G401.6 (cell line): ENCODE results near the gene FBXO7.
A peak's percentile ranks its signal among the peaks of the same experiment; 100 is the strongest.
"Not testable (repeated sequence)": the region's sequence is repeated elsewhere in the genome, so short reads cannot be mapped to it uniquely, and the experiment has no call there.

Experiments
- FAIRE-seq: peaks from 2 replicates; lab custom pipeline; 2012; peaks lifted over from hg19 to GRCh38; lab: Jason Lieb, UNC

FBXO7 gene

DNA sequence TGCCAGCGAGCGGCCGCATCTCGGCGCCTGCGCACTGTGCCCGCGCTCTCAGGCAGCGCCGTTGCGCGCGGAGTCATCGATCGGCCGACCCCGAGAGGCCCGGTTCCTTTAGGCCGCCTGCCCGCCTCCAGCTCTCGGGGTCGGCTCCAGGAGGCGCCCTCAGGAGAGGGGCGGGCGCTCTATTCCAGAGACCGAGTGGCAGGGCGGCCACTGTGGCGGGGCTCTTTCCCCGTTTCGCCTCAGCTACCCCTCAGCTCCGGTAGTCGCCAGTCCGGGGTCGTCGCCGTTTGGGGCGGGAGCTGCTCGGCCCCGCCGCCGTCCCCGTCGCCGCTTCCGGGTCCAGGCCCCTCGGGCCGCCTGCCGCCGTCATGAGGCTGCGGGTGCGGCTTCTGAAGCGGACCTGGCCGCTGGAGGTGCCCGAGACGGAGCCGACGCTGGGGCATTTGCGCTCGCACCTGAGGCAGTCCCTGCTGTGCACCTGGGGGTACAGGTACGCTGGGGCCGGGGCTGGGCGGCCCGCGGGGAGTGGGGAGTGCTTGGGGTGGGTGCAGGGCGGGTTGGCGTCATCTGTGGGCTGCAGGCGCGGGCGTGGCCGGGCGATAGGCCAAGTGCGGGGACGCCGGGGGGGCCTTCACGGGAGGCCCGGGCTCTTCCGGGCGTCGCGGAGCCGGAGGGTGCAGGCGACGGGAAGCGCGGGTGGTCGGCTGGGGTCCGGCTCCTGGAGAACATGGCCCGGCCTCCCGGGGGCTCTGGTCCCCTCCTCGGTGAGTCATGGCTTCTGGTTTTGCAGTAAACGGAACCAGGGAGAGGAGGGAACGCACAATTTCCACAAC is at the start of gene FBXO7:
Gene FBXO7, plus strand, starts transcription at position 177 of the 833 bp plus-strand sequence. Its CDS starts 192 bp downstream, at position 369.
- no peak for FAIRE-seq

GRCh38 chr22:32426881-32427280 is 47.7 kb upstream of the FBXO7 start:
- FAIRE-seq, result no peak

- FAIRE-seq, result peak; percentile 90
Measured at GRCh38 chr22:32430352-32430751, 44.3 kb upstream of the FBXO7 start.

DNA sequence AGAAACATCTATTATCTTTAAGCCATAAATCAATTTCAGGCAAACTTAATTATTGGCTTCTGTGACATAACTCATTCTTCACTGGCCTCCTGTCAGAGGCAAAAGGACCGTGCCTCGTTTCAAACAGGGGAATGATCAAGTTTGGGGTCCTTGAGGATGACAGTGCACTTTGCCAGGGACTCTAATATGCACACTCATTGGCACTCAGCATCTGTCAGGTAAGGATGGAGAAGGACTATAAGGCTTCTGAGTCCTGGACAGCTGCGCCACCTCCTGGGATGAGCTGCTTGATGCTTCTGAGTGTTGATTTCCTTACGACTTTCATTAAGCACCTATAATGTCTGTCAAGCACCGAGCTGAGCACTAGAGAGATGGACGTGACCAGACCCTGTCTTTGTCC is 30.5 kb upstream of the FBXO7 start:
- no peak for FAIRE-seq

DNA sequence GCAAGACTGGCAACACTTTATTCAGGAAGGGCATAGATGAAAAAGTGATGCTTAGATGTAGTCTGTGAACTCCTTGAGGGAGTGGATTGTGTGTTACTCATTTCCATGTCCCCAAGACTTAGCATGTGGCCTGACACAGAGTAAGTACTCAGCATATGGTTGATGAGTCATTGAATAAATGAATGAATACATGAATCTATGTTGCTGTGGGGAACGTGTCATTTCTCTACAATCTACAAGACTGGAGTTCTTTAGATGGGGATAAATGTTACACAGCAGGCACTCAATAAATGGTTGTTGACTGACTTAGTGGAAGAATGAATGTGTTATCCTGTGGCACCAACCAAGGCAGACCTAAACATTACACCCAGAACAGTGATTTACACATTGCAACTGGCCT is 28.3 kb upstream of the FBXO7 start:
- no peak for FAIRE-seq

DNA sequence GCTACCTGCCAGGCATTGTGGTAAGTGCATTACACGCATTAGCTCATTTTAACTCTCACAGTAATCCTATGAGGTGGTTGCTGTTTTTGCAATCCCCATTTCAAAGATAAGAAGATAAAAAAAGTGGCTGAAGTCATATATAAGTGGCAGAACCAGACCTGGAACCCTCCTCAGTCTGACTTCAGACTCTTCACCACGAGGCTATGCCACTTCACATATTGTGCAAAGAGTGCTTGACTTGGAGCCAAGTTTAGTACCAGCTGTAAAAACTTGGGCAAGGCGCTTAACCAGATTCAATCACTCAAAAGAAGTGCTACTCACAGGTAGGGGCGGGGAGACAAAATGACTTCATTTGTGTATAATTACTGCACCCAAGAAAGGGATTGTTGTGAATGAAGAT is 25.6 kb upstream of the FBXO7 start:
- FAIRE-seq, result no peak

- FAIRE-seq, result no peak
Measured at GRCh38 chr22:32457031-32457430, 17.6 kb upstream of the FBXO7 start.

GRCh38 chr22:32462452-32462851 is 12.2 kb upstream of the FBXO7 start:
- no peak for FAIRE-seq

DNA sequence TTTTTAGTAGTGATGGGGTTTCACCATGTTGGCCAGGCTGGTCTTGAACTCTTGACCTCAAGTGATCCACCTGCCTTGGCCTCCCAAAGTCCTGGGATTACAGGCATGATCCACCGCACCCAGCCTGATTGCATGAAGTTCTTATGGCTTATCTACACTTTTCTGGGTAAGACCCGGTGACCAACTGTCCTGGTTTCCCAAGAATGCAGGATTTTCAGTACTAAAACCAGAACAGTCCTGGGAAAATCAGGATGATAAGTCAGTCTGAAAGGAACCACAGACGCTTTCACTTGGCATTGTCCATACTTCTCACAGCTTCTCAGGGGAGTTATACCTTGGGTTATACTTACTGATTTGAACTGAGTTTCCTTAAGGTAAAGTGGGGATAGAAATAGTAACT is 8.9 kb upstream of the FBXO7 start:
- no peak for FAIRE-seq

DNA sequence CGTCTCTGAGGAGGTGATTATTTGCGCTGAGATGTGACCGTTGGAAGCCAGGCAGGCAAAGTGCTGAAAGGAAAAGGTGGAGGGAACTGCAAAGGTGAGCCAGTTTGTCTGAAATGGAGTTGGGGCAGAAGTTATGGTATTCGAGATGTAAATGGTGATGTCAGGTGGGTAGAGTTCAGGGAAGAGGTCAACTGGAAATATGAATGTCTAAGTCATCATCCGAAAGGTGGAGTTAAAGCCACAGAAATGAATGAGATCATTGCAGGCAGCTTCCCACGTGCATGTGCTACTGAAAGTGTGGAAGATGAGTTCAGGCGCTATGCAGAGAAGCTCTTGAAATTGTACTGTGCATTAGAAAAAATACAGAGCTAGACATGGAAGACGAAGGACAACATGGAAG is 8.1 kb upstream of the FBXO7 start:
- no peak for FAIRE-seq

GRCh38 chr22:32469799-32470212 is 4.8 kb upstream of the FBXO7 start:
- no peak for FAIRE-seq

DNA sequence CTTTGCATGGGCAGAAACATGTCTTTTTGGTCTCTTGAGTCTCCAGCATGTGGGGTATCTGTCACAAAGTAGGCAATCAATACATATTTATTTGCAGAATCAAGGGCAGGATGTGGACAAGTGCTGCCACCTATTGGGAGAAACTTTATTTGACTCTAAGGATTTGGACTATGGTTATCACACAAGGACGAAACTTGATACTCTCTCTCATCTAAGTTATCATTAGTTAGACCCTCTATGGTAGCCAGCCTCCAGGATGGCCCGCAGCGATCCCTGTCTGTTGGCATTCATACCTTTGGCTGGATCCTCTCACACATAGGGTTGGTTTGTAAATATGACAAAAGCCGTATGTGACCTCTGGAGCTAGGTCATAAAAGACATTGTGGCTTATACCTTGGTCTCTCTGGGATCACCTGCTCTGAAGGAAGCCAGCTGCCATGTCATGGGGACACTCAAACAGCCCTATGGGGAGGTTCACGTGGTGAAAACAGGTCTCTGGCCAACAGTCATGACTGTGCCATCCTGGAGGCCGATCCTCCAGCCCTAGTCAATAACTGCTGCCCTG is 1.1 kb upstream of the FBXO7 start:
- peak; percentile 64 for FAIRE-seq

GRCh38 chr22:32475468-32476010 is 928 bp downstream of the FBXO7 start:
- no peak for FAIRE-seq

- FAIRE-seq, result no peak
Measured at GRCh38 chr22:32476281-32477195, 1.9 kb downstream of the FBXO7 start.

- FAIRE-seq, result no peak
Measured at GRCh38 chr22:32477596-32477995, 3.0 kb downstream of the FBXO7 start.

DNA sequence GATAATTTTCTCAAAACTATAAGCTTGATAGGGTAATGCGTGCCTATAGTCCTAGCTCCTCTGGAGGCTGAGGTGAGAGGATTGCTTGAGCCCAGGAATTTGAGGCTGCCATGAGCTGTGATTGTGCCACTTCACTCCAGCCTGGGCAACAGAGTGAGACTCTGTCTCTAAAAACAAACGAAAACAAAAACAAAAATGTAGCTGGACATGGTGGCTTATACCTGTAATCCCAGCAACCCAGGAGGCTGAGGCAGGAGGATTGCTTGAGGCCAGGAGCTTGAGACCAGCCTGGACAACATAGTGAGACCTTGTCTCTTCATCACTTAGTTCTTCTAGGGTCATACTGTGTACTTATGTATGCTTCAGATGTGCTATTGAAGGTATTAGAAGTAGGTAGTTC is 3.9 kb downstream of the FBXO7 start:
- FAIRE-seq, result not testable (repeated sequence)

DNA sequence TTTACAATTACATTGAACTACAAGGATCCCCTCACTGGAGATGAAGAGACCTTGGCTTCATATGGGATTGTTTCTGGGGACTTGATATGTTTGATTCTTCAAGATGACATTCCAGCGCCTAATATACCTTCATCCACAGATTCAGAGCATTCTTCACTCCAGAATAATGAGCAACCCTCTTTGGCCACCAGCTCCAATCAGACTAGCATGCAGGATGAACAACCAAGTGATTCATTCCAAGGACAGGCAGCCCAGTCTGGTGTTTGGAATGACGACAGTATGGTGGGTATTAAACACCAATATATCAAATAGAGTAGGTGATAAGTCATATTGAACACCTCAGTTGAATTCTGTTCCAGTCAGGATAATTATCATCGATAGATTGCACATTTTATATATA is 4.4 kb downstream of the FBXO7 start:
- FAIRE-seq, result no peak

DNA sequence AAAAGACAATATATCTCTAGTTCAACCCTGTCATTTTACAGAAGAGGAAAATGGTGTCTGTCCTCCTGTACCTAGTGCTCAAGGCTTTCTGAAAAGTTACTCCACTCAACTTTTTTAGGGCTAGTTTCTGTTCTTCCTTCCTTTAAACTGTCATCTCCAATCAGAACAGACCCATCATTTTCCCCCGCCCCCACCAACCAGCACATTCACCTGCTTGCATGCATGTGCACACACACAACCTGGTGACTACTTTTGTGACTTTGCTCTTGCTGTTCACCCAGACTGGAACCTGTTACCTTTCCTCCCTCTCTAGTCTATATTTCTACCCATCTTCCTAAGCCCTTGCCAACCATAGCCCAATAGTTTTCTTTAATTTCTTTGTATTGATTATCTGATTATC is 5.6 kb downstream of the FBXO7 start:
- no peak for FAIRE-seq

- FAIRE-seq, result no peak
Measured at GRCh38 chr22:32482708-32483107, 8.1 kb downstream of the FBXO7 start.

DNA sequence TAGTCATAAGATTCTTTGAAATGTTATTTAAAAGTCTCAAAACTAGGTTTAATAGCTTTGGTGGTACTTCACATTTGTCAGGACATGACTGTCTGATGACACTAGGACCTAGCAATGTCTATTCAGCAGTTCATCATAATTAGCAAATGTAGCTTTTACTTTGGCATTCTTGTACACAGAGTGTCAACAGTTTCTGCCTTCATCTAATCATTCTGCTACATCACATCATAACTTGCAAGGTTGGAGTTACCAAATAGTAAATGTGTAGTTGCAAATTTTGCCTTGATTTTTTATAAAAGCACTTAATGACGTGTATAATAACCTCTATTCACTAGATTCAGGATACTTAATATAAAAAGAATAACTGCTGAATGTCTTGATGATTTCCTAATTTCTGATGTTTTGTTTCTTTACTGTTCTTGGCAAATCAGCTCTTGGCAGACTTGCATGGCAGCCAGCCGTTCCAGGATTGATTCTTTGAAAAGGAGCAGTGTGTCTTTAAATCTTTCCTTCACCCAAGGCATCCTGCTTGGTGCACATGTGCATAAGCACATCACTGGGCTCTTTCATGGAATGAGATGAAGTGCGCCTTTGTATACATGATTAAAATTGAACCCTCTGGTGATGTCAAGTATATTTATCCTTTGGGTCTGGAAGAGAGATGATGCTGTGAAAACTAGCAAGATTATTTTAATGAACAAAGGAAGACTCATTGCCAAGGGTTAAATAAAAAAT is 12.2 kb downstream of the FBXO7 start:
- FAIRE-seq, result no peak

- no peak for FAIRE-seq
Measured at GRCh38 chr22:32487461-32487860, 12.8 kb downstream of the FBXO7 start.

DNA sequence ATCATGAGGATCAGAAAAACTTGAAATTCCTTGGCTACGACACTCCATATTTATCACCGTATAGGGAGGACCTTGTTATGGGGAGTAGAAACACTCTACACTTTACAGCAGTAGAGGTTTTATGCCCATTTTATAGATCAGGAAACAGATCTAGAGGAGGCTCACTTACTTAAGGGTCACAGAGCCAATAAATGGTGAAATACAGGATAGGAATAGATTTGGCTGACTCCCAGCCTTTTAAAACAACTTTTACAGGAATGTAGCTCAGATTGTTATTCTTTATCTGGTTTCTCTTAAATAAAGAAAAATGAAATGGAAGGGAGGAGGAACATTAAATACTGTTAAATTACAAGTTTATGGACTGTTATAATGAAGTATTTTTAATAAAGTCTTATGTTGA is 14.8 kb downstream of the FBXO7 start:
- FAIRE-seq, result no peak
